Adrenal gland (tissue), 5 donors: ENCODE data around the gene OR10AD1.

ENCODE experiments used
- CTCF ChIP-seq, 6 experiments: fragments of 450-650 bp in 4 of 6; fragments of 200-600 bp in 2 of 6; sonication (generic) in 1 of 6; IDR thresholded peaks; 1 replicate in 5 of 6; 2 replicates in 1 of 6; pipeline versions ENCODE4 v1.5.1 to v1.8.0; 2016 to 2021; ENCODE audit warnings: antibody characterized with exemption in 6 of 6, mild to moderate bottlenecking in 2 of 6, moderate library complexity in 1 of 6
- POLR2A ChIP-seq, 2 donors: fragments of 450-650 bp; IDR thresholded peaks; one replicate each; pipeline ENCODE4 v1.6.1; 2017; ENCODE audit warnings: antibody characterized with exemption in 2 of 2, mild to moderate bottlenecking in 2 of 2, moderate library complexity in 1 of 2
- donor health status: DM: no; HTN: no; CAD: no.

- TF ChIP-seq CTCF (IDR thresholded peaks at IDR 0.05) (no peak), POLR2A (IDR thresholded peaks at IDR 0.05) (no peak)
These were observed 13.7 kb upstream of the OR10AD1 start for GRCh38 chr12:48216785-48217184.
